CD8-positive, alpha-beta memory T cell (primary cell): ENCODE measurements around the gene UVSSA. TPM values are rescaled to one million over a fixed set of nuclear protein-coding genes. Genes with fewer than 3 reads are reported as not detected.

Experiments
- CTCF ChIA-PET: fragments of 350-600 bp; sonication (Branson Sonifier 250); formaldehyde crosslinking; loops from one replicate; lab custom pipeline; 2021; ENCODE audit warnings: antibody characterized with exemption; lab: Charles Lee
- POLR2A ChIA-PET: fragments of 350-600 bp; sonication (Branson Sonifier 250); formaldehyde crosslinking; loops from one replicate; lab custom pipeline; 2021; ENCODE audit warnings: antibody characterized with exemption; lab: Charles Lee
- DNase-seq, 5 donors: peaks; one replicate each; pipeline versions ENCODE4 v3.0.0 to v3.0.0-alpha.2; 2020 to 2022; ENCODE audit warnings: mixed read lengths in 1 of 5
- H3K27ac ChIP-seq: one replicate; pipeline ENCODE4 v1.7.0; 2013; ENCODE audit warnings: low read depth, mild to moderate bottlenecking, low read length, moderate library complexity
- H3K27me3 ChIP-seq: 2 replicates; pipeline ENCODE4 v1.7.0; 2013; ENCODE audit warnings: low read length, mild to moderate bottlenecking; ENCODE audit not compliant: insufficient read depth, poor library complexity, severe bottlenecking
- H3K36me3 ChIP-seq: 2 replicates; pipeline ENCODE4 v1.7.0; 2013; ENCODE audit warnings: mild to moderate bottlenecking, low read length, moderate library complexity; ENCODE audit not compliant: insufficient read depth
- H3K4me1 ChIP-seq: 2 replicates; pipeline ENCODE4 v1.7.0; 2013; ENCODE audit warnings: mild to moderate bottlenecking, low read length, moderate library complexity; ENCODE audit not compliant: insufficient read depth
- H3K4me3 ChIP-seq: 2 replicates; pipeline ENCODE4 v1.7.0; 2013; ENCODE audit warnings: mild to moderate bottlenecking, low read length
- H3K9me3 ChIP-seq: 2 replicates; pipeline ENCODE4 v1.7.0; 2013; ENCODE audit warnings: mild to moderate bottlenecking, low read length
- H3K27ac Mint-ChIP-seq, 8 donors: one replicate each; pipeline ENCODE4 v1.8.0; 2020 to 2021; ENCODE audit warnings: mixed read lengths in 8 of 8, mild to moderate bottlenecking in 6 of 8, inconsistent platforms in 3 of 8, moderate library complexity in 3 of 8
- H3K27me3 Mint-ChIP-seq, 2 donors: one replicate each; pipeline ENCODE4 v1.8.0; 2020 to 2021; ENCODE audit warnings: mixed read lengths in 2 of 2, mild to moderate bottlenecking in 1 of 2, moderate library complexity in 1 of 2
- H3K36me3 Mint-ChIP-seq, 3 donors: one replicate each; pipeline ENCODE4 v1.8.0; 2020 to 2021; ENCODE audit warnings: mixed read lengths in 3 of 3, inconsistent platforms in 1 of 3, mild to moderate bottlenecking in 1 of 3
- H3K4me1 Mint-ChIP-seq, 3 donors: one replicate each; pipeline ENCODE4 v1.8.0; 2020 to 2021; ENCODE audit warnings: mixed read lengths in 3 of 3, inconsistent platforms in 1 of 3, mild to moderate bottlenecking in 1 of 3
- H3K4me3 Mint-ChIP-seq, 7 donors: one replicate each; pipeline ENCODE4 v1.8.0; 2020 to 2021; ENCODE audit warnings: mixed read lengths in 7 of 7, mild to moderate bottlenecking in 6 of 7, moderate library complexity in 4 of 7, inconsistent platforms in 2 of 7
- H3K9me3 Mint-ChIP-seq, 5 donors: one replicate each; pipeline ENCODE4 v1.8.0; 2020 to 2022; ENCODE audit warnings: mixed read lengths in 5 of 5, mild to moderate bottlenecking in 3 of 5, moderate library complexity in 2 of 5, inconsistent platforms in 1 of 5
- polyA plus RNA-seq: library from polyadenylated mRNA; unstranded; fragments of 300-500 nt; fragmentation: Illumina TruSeq; gene quantifications from one replicate; pipeline ENCODE4 v1.2.3, GENCODE V29; 2021
- total RNA-seq, 2 experiments: library from RNA; stranded (reverse); gene quantifications; one replicate each; pipeline ENCODE4 v1.2.3, GENCODE V29; 2021

The UVSSA gene
- total and polyA plus RNA-seq, 3 experiments from 2014 or later = 6.9 to 19.0 (median 16.8) TPM

- ChIA-PET CTCF (no interaction called here), POLR2A (no interaction called here)
- Histone ChIP-seq H3K27ac (no peak overlapping the region), H3K36me3 (no peaks in the 10 kb centered on the region), H3K9me3 (no peaks in the 10 kb centered on the region), H3K4me3 (no peak overlapping the region), H3K4me1 (peaks cover 35% of the 10 kb centered on the region), H3K27me3 (no peaks in the 10 kb centered on the region)
- Mint-ChIP-seq H3K9me3 (no peaks in the 10 kb centered on the region), H3K27ac (peak overlapping the region in 4 of 8 donors; percentile 76 to 95 (median 90)), H3K36me3 (peaks cover 0 to 47% (median 5%) of the 10 kb centered on the region in 3 donors), H3K4me1 (peaks cover 46 to 77% (median 67%) of the 10 kb centered on the region in 3 donors), H3K27me3 (no peaks in the 10 kb centered on the region), H3K4me3 (peak overlapping the region in 2 of 7 donors; percentile 63 to 67)
- peak in 1 of 5 donors; percentile 17 for DNase-seq
These were observed 41.7 kb upstream of the UVSSA start for GRCh38 chr4:1305261-1305711.

GRCh38 chr4:1305781-1306455 lies 41.1 kb upstream of the UVSSA start:
- Mint-ChIP-seq H3K4me1 (peaks cover 46 to 76% (median 65%) of the 10 kb centered on the region in 3 donors), H3K36me3 (peaks cover 0 to 41% (median 5%) of the 10 kb centered on the region in 3 donors), H3K4me3 (peak overlapping the region; percentile 15 to 66 (median 41)), H3K27ac (peak overlapping the region; percentile 38 to 95 (median 84)), H3K27me3 (no peaks in the 10 kb centered on the region), H3K9me3 (no peaks in the 10 kb centered on the region)
- CTCF ChIA-PET = no interaction called here
- no peaks in the 10 kb centered on the region for H3K9me3 ChIP-seq
- H3K27me3 ChIP-seq = no peaks in the 10 kb centered on the region
- POLR2A ChIA-PET = no interaction called here
- no peak overlapping the region for H3K27ac ChIP-seq
- peak in 2 of 5 donors; percentile 44 to 54 for DNase-seq
- H3K4me3 ChIP-seq = no peak overlapping the region
- peaks cover 42% of the 10 kb centered on the region for H3K4me1 ChIP-seq
- H3K36me3 ChIP-seq = no peaks in the 10 kb centered on the region

- peaks cover 55% of the 10 kb centered on the region for H3K4me1 ChIP-seq
- peaks cover 51 to 77% (median 63%) of the 10 kb centered on the region in 3 donors for H3K4me1 Mint-ChIP-seq
- ChIA-PET POLR2A (interaction anchor here (3.0 kb wide), 1 partner anchor 18 kb away, joined by 11 read pairs; the partner anchor contains the start of gene MAEA), CTCF (interaction anchor here (1.0 to 1.1 kb wide), 3 partner anchors 38 to 321 kb away, joined by 3 to 5 read pairs (median 3); partner anchors contain the start of gene UVSSA)
- H3K9me3 ChIP-seq = no peaks in the 10 kb centered on the region
- no peaks in the 10 kb centered on the region for H3K9me3 Mint-ChIP-seq
- peak in 1 of 5 donors; percentile 39 for DNase-seq
- no peak overlapping the region for H3K4me3 ChIP-seq
- H3K36me3 Mint-ChIP-seq = peaks cover 0 to 43% (median 3%) of the 10 kb centered on the region in 3 donors
- H3K4me3 Mint-ChIP-seq = peak overlapping the region in 3 of 7 donors; percentile 33 to 84 (median 82)
- H3K27ac ChIP-seq = no peak overlapping the region
- H3K27me3 ChIP-seq = no peaks in the 10 kb centered on the region
- H3K27ac Mint-ChIP-seq = peak overlapping the region in 6 of 8 donors; percentile 38 to 95 (median 89)
- H3K36me3 ChIP-seq = peaks cover 7% of the 10 kb centered on the region
- no peaks in the 10 kb centered on the region for H3K27me3 Mint-ChIP-seq
These were observed 38.9 kb upstream of the UVSSA start for GRCh38 chr4:1307951-1308735.

- peak; percentile 45 to 76 (median 58) for DNase-seq
- CTCF ChIA-PET = interaction anchor here (1.0 to 3.1 kb wide), 6 partner anchors 9 to 43 kb away, joined by 3 to 7 read pairs (median 4); partner anchors contain the start of genes MAEA and UVSSA
- H3K27ac ChIP-seq = no peak overlapping the region
- H3K4me3 ChIP-seq = peak overlapping the region; percentile 11
- no peaks in the 10 kb centered on the region for H3K27me3 ChIP-seq
- POLR2A ChIA-PET = interaction anchor here (1.1 to 3.0 kb wide), 2 partner anchors 20 to 37 kb away, joined by 3 to 11 read pairs; partner anchors contain the start of genes MAEA and UVSSA
- H3K9me3 ChIP-seq = no peaks in the 10 kb centered on the region
- no peaks in the 10 kb centered on the region for H3K27me3 Mint-ChIP-seq
- H3K4me3 Mint-ChIP-seq = peak overlapping the region; percentile 78 to 88 (median 80)
- H3K9me3 Mint-ChIP-seq = no peaks in the 10 kb centered on the region
- peaks cover 16% of the 10 kb centered on the region for H3K36me3 ChIP-seq
- peaks cover 3 to 48% (median 5%) of the 10 kb centered on the region in 3 donors for H3K36me3 Mint-ChIP-seq
- H3K27ac Mint-ChIP-seq = peak overlapping the region; percentile 56 to 95 (median 89)
- H3K4me1 ChIP-seq = peaks cover 55% of the 10 kb centered on the region
- peaks cover 54 to 77% (median 63%) of the 10 kb centered on the region in 3 donors for H3K4me1 Mint-ChIP-seq
These were observed 37.6 kb upstream of the UVSSA start for GRCh38 chr4:1309261-1310010.

GRCh38 chr4:1310031-1310795 lies 36.8 kb upstream of the UVSSA start:
- POLR2A ChIA-PET = interaction anchor here (3.0 kb wide), 1 partner anchor 20 kb away, joined by 11 read pairs; the partner anchor contains the start of gene MAEA
- Histone ChIP-seq H3K4me1 (peaks cover 54% of the 10 kb centered on the region), H3K36me3 (peaks cover 23% of the 10 kb centered on the region), H3K4me3 (peak overlapping the region; percentile 11), H3K27ac (no peak overlapping the region), H3K9me3 (no peaks in the 10 kb centered on the region), H3K27me3 (no peaks in the 10 kb centered on the region)
- Mint-ChIP-seq H3K9me3 (no peaks in the 10 kb centered on the region), H3K36me3 (peaks cover 4 to 52% (median 7%) of the 10 kb centered on the region in 3 donors), H3K4me3 (peak overlapping the region; percentile 78 to 84 (median 80)), H3K27me3 (no peaks in the 10 kb centered on the region), H3K4me1 (peaks cover 52 to 72% (median 57%) of the 10 kb centered on the region in 3 donors), H3K27ac (peak overlapping the region; percentile 33 to 95 (median 80))
- CTCF ChIA-PET = interaction anchor here (0.7 to 3.1 kb wide), 5 partner anchors 9 to 42 kb away, joined by 3 to 7 read pairs (median 4); partner anchors contain the start of genes MAEA and UVSSA
- peak in 1 of 5 donors; percentile 47 for DNase-seq

GRCh38 chr4:1310796-1311631 lies 36.0 kb upstream of the UVSSA start:
- peaks cover 46 to 69% (median 51%) of the 10 kb centered on the region in 3 donors for H3K4me1 Mint-ChIP-seq
- Histone ChIP-seq H3K27ac (no peak overlapping the region), H3K4me3 (no peak overlapping the region), H3K27me3 (no peaks in the 10 kb centered on the region), H3K9me3 (no peaks in the 10 kb centered on the region), H3K4me1 (peaks cover 47% of the 10 kb centered on the region), H3K36me3 (peaks cover 23% of the 10 kb centered on the region)
- CTCF ChIA-PET = interaction anchor here (0.7 to 3.1 kb wide), 3 partner anchors 35 to 43 kb away, joined by 3 to 7 read pairs (median 4); partner anchors contain the start of gene UVSSA
- H3K27me3 Mint-ChIP-seq = no peaks in the 10 kb centered on the region
- POLR2A ChIA-PET = interaction anchor here (3.0 kb wide), 1 partner anchor 21 kb away, joined by 11 read pairs; the partner anchor contains the start of gene MAEA
- DNase-seq = peak in 2 of 5 donors; percentile 11 to 50
- peak overlapping the region; percentile 64 to 95 (median 87) for H3K27ac Mint-ChIP-seq
- H3K4me3 Mint-ChIP-seq = peak overlapping the region; percentile 59 to 84 (median 70)
- no peaks in the 10 kb centered on the region for H3K9me3 Mint-ChIP-seq
- peaks cover 4 to 50% (median 7%) of the 10 kb centered on the region in 3 donors for H3K36me3 Mint-ChIP-seq
